ENCODE measurements around the gene TTLL9. TPM values are rescaled to one million over a fixed set of nuclear protein-coding genes. Genes with fewer than 3 reads are reported as not detected.

TTLL9 gene
- total and polyA plus RNA-seq, 2 donors (not counting 1 experiment from before 2014, with no cell fraction given), result 0.74 to 0.76 TPM

DNA sequence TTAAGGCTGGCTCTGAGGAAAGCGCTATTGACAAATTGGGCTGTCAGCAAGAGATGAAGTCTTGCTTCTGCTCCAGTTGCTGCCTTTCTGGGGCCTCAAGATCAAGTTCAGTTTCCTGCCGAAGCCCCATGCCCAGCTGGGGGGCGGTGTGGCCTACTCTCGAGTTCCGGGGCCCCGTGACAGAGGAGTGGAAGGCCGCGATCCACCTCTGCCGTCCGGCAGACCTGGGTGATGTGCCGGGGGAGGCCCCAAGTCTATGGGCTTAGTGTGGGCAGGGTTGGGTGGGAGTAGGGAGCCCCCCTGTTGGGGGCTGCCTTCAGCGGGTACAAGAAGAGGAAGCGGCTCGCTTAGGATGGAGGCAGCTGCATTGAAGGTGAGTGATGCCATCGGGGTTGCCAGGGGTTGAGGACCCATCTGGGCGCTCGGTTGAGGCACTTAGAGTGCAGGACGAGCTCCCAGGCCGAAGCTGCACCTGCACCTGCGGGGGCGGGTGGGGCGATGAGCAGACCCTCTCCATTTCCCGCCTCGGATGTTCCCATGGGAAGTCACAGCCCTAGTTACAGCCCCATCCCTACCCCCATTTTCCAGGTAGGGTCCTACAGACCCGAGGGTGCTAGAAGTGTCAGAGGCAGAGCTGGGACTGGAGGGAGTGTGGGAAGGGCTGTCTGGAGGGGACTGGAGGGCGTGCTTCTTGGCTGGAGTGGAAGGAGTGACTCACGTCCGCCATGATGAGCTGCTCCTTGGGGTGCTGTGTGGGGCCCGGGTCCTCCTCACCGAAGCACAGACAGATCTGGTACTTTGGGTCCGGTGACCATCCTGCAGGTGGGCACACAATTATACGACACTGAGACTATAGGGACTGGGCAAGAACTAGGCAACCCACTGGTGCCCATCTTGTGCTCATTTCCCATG is 22.1 kb upstream of the TTLL9 start:
- H3K36me3 ChIP-seq (replicated peaks in 1 of 2; ENCODE audit: control extremely low read depth in 1 of 2, control insufficient read depth in 1 of 2, extremely low read depth in 1 of 2, insufficient read depth in 2 of 2, low read length in 1 of 2), result no peaks in the 10 kb centered on the region
- POLR2A ChIA-PET, result no interaction called here
- ATAC-seq (ENCODE audit: low read depth) (no peak), DNase-seq (no peak)
- no peak overlapping the region for H3K27ac ChIP-seq (ENCODE audit: low read length in 2 of 2)
- H3K4me1 ChIP-seq (ENCODE audit: control insufficient read depth in 2 of 2, insufficient read depth in 2 of 2, low read length in 2 of 2), result no peaks in the 10 kb centered on the region
- CTCF ChIA-PET, result interaction anchor here (1.0 to 3.1 kb wide), 8 partner anchors 8 to 103 kb away, joined by 3 to 31 read pairs (median 10); partner anchors contain the start of genes MYLK2 and PDRG1
- no peaks in the 10 kb centered on the region for H3K9me3 ChIP-seq (ENCODE audit: control extremely low read depth in 1 of 3, control insufficient read depth in 2 of 3, insufficient read depth in 1 of 3, low read length in 2 of 3)
- H3K27me3 ChIP-seq (replicated peaks in 1 of 4; ENCODE audit: control extremely low read depth in 1 of 4, control insufficient read depth in 3 of 4, insufficient read depth in 4 of 4, low read length in 3 of 4), result peaks cover 0 to 16% (median 2%) of the 10 kb centered on the region in 4 experiments
- 77% methylated on average over 24 of the region's 32 CpGs for WGBS (ENCODE audit: insufficient coverage)
- H3K4me3 Mint-ChIP-seq, result no peak overlapping the region
- no peak overlapping the region for H3K27ac Mint-ChIP-seq
- H3K79me2 ChIP-seq (ENCODE audit: control insufficient read depth, insufficient read depth, low read length), result no peaks in the 10 kb centered on the region
- intact Hi-C loops (cut with micrococcal nuclease), result no loop called here
- peaks cover 23% of the 10 kb centered on the region for H3K27me3 Mint-ChIP-seq
- H3K4me3 ChIP-seq (ENCODE audit: control extremely low read depth in 1 of 5, extremely low read depth in 1 of 5, insufficient read depth in 1 of 5, low read depth in 2 of 5, low read length in 4 of 5), result no peak overlapping the region
- H3K4me2 ChIP-seq (replicated peaks; ENCODE audit: low read depth, low read length, poor library complexity, severe bottlenecking), result no peak overlapping the region
- H3K9ac ChIP-seq (ENCODE audit: low read length), result no peak overlapping the region
- TF ChIP-seq EZH2 (IDR thresholded peaks at IDR 0.05; ENCODE audit: borderline replicate concordance, insufficient read depth, low read depth, low read length, poor library complexity, severe bottlenecking), result no peak
- no peaks in the 10 kb centered on the region for H3K9me3 Mint-ChIP-seq (ENCODE audit: insufficient read depth)
- no peak overlapping the region for H2AFZ ChIP-seq (ENCODE audit: insufficient read depth, low read depth, low read length, poor library complexity, severe bottlenecking)
- no peaks in the 10 kb centered on the region for H4K20me1 ChIP-seq (ENCODE audit: control insufficient read depth, insufficient read depth, low read length, poor library complexity, severe bottlenecking)
- peaks cover under 1% of the 10 kb centered on the region for H3K4me1 Mint-ChIP-seq

DNA sequence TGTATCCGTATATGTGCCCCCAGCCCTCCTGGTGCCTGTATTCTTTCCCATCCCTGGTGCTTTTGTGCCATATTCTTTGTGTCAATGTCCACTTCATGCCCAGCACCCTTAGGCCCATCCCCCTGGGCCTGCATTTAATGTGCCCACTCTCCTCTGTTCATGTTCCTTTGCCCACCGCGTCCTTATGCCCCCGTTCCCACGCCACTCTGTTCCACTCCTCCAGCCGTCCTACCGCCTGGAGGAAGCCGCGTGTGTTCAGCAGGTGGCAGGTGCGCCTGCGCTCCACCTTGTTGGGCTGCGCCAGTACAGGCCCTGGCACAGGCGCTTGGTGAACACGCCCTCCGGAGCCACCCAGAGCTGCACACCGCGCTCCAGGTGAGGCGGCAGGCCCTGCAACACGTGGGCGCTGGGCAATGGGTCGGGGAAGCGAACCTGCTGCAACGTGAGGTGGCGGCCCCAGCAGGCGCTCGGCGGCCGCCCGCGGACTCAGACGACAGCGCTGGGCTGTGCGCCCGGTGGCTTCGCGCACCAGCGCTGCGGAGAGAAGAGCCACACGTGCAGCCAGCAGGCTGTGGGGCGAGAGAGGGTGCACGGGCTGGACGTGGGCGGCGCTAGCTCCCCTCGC is 21.0 kb upstream of the TTLL9 start:
- H4K20me1 ChIP-seq (ENCODE audit: control insufficient read depth, insufficient read depth, low read length, poor library complexity, severe bottlenecking), result no peaks in the 10 kb centered on the region
- POLR2A ChIA-PET, result no interaction called here
- H3K27ac Mint-ChIP-seq, result no peak overlapping the region
- ATAC-seq (ENCODE audit: low read depth) (no peak), DNase-seq (no peak)
- no peak overlapping the region for H3K4me2 ChIP-seq (replicated peaks; ENCODE audit: low read depth, low read length, poor library complexity, severe bottlenecking)
- H3K79me2 ChIP-seq (ENCODE audit: control insufficient read depth, insufficient read depth, low read length), result no peaks in the 10 kb centered on the region
- H3K9me3 Mint-ChIP-seq (ENCODE audit: insufficient read depth), result no peaks in the 10 kb centered on the region
- TF ChIP-seq EZH2 (IDR thresholded peaks at IDR 0.05; ENCODE audit: borderline replicate concordance, insufficient read depth, low read depth, low read length, poor library complexity, severe bottlenecking), result no peak
- no peak for TF ChIP-seq CTCF (IDR thresholded peaks at IDR 0.05)
- H3K27ac ChIP-seq (ENCODE audit: low read length in 2 of 2), result no peak overlapping the region
- no peaks in the 10 kb centered on the region for H3K4me1 ChIP-seq (ENCODE audit: control insufficient read depth in 2 of 2, insufficient read depth in 2 of 2, low read length in 2 of 2)
- no peak overlapping the region for H3K4me3 ChIP-seq (ENCODE audit: control extremely low read depth in 1 of 5, extremely low read depth in 1 of 5, insufficient read depth in 1 of 5, low read depth in 2 of 5, low read length in 4 of 5)
- no peak overlapping the region for H3K9ac ChIP-seq (ENCODE audit: low read length)
- WGBS (ENCODE audit: insufficient coverage), result 62% methylated on average over 39 of the region's 45 CpGs
- no peak overlapping the region for H2AFZ ChIP-seq (ENCODE audit: insufficient read depth, low read depth, low read length, poor library complexity, severe bottlenecking)
- H3K36me3 ChIP-seq (replicated peaks in 1 of 2; ENCODE audit: control extremely low read depth in 1 of 2, control insufficient read depth in 1 of 2, extremely low read depth in 1 of 2, insufficient read depth in 2 of 2, low read length in 1 of 2), result no peaks in the 10 kb centered on the region
- H3K27me3 Mint-ChIP-seq, result peaks cover 23% of the 10 kb centered on the region
- no peak overlapping the region for H3K4me3 Mint-ChIP-seq
- intact Hi-C loops (cut with micrococcal nuclease), result no loop called here
- H3K9me3 ChIP-seq (ENCODE audit: control extremely low read depth in 1 of 3, control insufficient read depth in 2 of 3, insufficient read depth in 1 of 3, low read length in 2 of 3), result no peaks in the 10 kb centered on the region
- H3K27me3 ChIP-seq (replicated peaks in 1 of 4; ENCODE audit: control extremely low read depth in 1 of 4, control insufficient read depth in 3 of 4, insufficient read depth in 4 of 4, low read length in 3 of 4), result peaks cover 0 to 20% (median 2%) of the 10 kb centered on the region in 4 experiments
- no peaks in the 10 kb centered on the region for H3K4me1 Mint-ChIP-seq
- CTCF ChIA-PET, result interaction anchor here (0.9 to 8.7 kb wide), 5 partner anchors 26 to 242 kb away, joined by 4 to 187 read pairs (median 22); partner anchors contain the start of gene PDRG1

Measured in B cell (primary cell).